SK-N-MC (cell line): ENCODE measurements around the gene ZC3H15.
"Not testable (repeated sequence)": the region's sequence is repeated elsewhere in the genome, so short reads cannot be mapped to it uniquely, and the experiment has no call there.

Experiments used
- DNase-seq: peaks from one replicate; pipeline ENCODE4 v3.0.0-alpha.2; 2011; ENCODE audit warnings: low read depth, low spot score
- H3K27ac ChIP-seq: fragments of 200-600 bp; sonication (generic); 2 replicates; pipeline ENCODE4 v1.5.1; 2016; ENCODE audit warnings: mixed run types
- H3K36me3 ChIP-seq: fragments of 200-600 bp; sonication (generic); 2 replicates; pipeline ENCODE4 v1.6.1; 2017; ENCODE audit warnings: antibody characterized with exemption, low read length, mixed read lengths; ENCODE audit not compliant: insufficient read depth
- H3K4me3 ChIP-seq: fragments of 200-600 bp; sonication (generic); 2 replicates; pipeline ENCODE4 v1.5.1; 2016
- H3K9ac ChIP-seq: fragments of 200-600 bp; sonication (generic); 2 replicates; pipeline ENCODE4 v1.8.0; 2017; ENCODE audit warnings: mixed run types, mixed read lengths; ENCODE audit not compliant: insufficient read length
- H3K9me3 ChIP-seq: fragments of 200-600 bp; sonication (generic); 2 replicates; pipeline ENCODE4 v1.6.1; 2017; ENCODE audit warnings: low read depth, mild to moderate bottlenecking, antibody characterized with exemption, low read length, moderate library complexity, mixed read lengths
- EZH2 ChIP-seq: fragments of 200-600 bp; sonication (generic); IDR thresholded peaks from one replicate; pipeline ENCODE4 v1.6.1; 2017; ENCODE audit warnings: antibody characterized with exemption
- FOXP2 ChIP-seq: optimal IDR thresholded peaks from 2 replicates; pipeline ENCODE3; 2011; ENCODE audit warnings: mild to moderate bottlenecking, moderate library complexity; ENCODE audit not compliant: insufficient read depth; ENCODE audit errors: extremely low read length, control extremely low read depth
- POLR2AphosphoS5 ChIP-seq: IDR thresholded peaks from 2 replicates; pipeline ENCODE4 v1.6.1; 2012; ENCODE audit warnings: mild to moderate bottlenecking, low read depth, low read length, borderline replicate concordance

ZC3H15 gene

DNA sequence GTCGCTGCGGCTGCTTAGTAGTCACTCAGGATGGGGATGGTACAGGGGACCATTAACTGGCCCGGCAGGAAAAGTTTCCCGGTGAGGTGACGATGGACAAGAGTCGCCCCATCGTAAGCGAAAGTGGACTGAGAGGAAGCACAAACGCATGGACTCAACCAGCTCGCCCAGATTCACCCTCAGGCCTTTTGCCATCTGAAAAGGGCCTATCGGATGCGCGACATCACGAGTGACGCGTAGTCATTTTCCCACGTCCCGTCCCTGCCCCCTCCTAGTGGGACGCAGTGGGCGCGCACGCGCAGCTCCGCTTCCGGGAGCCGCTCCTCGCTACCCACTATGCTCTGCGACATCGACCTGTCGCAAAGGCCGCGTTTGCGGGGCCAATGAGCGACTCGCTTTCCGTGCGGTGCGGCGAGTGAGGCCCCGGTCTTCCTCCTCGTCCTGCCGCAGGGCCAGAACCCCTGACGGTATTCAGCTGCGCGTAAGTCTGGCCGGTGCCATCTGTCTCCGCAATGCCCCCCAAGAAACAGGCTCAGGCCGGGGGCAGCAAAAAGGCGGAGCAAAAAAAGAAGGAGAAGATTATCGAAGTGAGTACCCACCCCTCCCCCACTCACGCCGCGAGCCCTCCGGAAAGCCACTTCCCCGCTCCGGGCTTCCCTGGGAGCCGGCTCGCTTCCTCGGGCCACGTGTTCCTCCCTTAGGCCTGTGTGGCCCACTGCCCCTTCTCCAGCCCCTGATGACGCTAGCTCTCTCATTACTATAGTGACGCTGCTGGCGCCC, at the start of gene ZC3H15:
Gene ZC3H15 (plus strand): TSS at position 390 of the 780 bp plus-strand sequence. CDS start 123 bp downstream, at position 513.
- no peaks in the 10 kb centered on the region for H3K9me3 ChIP-seq
- peak within 1 kb of the TSS; percentile 97 for H3K9ac ChIP-seq
- TF ChIP-seq FOXP2, result no peak
- TF ChIP-seq POLR2AphosphoS5, result peak; percentile 94
- TF ChIP-seq EZH2, result no peak
- peak within 1 kb of the TSS; percentile 79 for H3K27ac ChIP-seq
- peak; percentile 79 for DNase-seq
- peak within 1 kb of the TSS; percentile 99 for H3K4me3 ChIP-seq
- peaks cover 19% of the 10 kb centered on the region for H3K36me3 ChIP-seq

GRCh38 chr2:186437719-186438118, 48.3 kb upstream of the ZC3H15 start:
- H3K9me3 ChIP-seq, result no peaks in the 10 kb centered on the region
- TF ChIP-seq POLR2AphosphoS5, result no peak
- H3K4me3 ChIP-seq, result no peak overlapping the region
- H3K27ac ChIP-seq, result no peak overlapping the region
- no peak for DNase-seq
- no peaks in the 10 kb centered on the region for H3K36me3 ChIP-seq
- H3K9ac ChIP-seq, result no peak overlapping the region

- H3K36me3 ChIP-seq, H3K9ac ChIP-seq, H3K4me3 ChIP-seq, DNase-seq, H3K9me3 ChIP-seq, H3K27ac ChIP-seq: not testable (repeated sequence)
Observed at GRCh38 chr2:186439673-186440095, 46.4 kb upstream of the ZC3H15 start.

DNA sequence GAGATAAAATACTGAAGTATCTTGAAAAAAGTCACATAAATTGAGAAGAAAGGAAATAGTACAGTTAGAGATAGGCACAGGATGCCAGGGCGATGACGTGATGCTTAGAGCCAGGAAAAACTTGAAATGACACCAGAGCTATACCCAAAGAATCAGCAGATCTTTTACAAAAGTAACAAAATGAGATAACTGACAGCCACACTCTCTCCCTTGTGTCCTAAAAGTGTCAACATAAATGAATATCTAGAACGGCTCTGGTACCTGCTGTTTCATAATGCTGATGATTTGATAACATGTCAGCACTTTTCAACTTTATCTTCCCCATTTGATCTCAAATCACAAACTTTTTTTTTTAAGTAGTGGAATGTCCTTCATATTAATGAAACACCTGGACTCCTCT, 45.6 kb upstream of the ZC3H15 start:
- no peaks in the 10 kb centered on the region for H3K9me3 ChIP-seq
- TF ChIP-seq FOXP2 (no peak), EZH2 (no peak), POLR2AphosphoS5 (no peak)
- no peak overlapping the region for H3K27ac ChIP-seq
- no peak for DNase-seq
- no peaks in the 10 kb centered on the region for H3K36me3 ChIP-seq
- H3K4me3 ChIP-seq, result no peak overlapping the region
- H3K9ac ChIP-seq, result no peak overlapping the region

- Histone ChIP-seq H3K9ac (no peak overlapping the region), H3K9me3 (no peaks in the 10 kb centered on the region), H3K4me3 (no peak overlapping the region), H3K36me3 (no peaks in the 10 kb centered on the region), H3K27ac (no peak overlapping the region)
- no peak for DNase-seq
- TF ChIP-seq EZH2 (no peak), FOXP2 (no peak), POLR2AphosphoS5 (no peak)
Observed at GRCh38 chr2:186442885-186443284, 43.2 kb upstream of the ZC3H15 start.

DNA sequence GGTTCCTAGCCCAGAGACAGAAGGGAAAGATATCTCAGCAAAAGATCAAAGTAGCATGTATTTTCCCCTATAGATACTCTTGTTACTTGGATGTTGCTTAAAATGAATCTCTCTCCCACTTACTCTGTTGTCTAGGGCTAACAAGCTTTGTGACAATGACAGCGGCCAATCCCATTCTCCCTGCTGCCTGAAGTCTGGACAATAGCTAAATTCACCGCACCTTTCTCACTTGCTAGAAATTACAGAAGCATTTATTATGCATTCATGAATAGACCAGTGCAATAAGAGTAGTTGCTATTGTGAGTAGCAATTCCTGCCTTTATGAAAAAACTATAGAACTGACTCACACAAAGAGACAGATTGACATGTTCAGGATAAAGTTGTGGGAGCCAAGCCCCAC, 42.2 kb upstream of the ZC3H15 start:
- DNase-seq, result no peak
- Histone ChIP-seq H3K36me3 (no peaks in the 10 kb centered on the region), H3K9me3 (no peaks in the 10 kb centered on the region), H3K27ac (no peak overlapping the region), H3K9ac (no peak overlapping the region), H3K4me3 (no peak overlapping the region)
- TF ChIP-seq POLR2AphosphoS5 (no peak), EZH2 (no peak), FOXP2 (no peak)

- no peak for DNase-seq
- Histone ChIP-seq H3K9me3 (no peaks in the 10 kb centered on the region), H3K27ac (no peak overlapping the region), H3K4me3 (no peak overlapping the region), H3K36me3 (no peaks in the 10 kb centered on the region), H3K9ac (no peak overlapping the region)
- TF ChIP-seq EZH2 (no peak), POLR2AphosphoS5 (no peak), FOXP2 (no peak)
Observed at GRCh38 chr2:186445506-186445905, 40.6 kb upstream of the ZC3H15 start.

DNA sequence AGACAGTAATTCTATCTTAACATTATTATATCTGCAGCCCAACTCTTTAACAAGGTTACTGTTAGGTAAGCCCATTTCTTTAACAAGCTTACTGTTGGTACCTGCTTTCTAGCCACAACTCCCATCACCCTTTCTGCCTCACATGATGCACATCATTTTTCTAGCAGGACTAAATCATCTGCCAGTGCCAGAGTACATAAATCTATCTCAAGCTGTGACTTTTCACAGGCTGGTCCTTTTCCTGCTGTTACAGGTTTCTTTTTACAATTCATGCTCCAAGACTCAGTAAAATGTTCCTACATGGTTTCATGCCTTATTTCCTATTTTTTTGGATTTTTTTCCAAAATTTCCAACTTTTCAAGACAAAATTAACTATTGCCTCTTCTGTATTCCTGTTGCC, 30.4 kb upstream of the ZC3H15 start:
- H3K9me3 ChIP-seq, result no peaks in the 10 kb centered on the region
- H3K36me3 ChIP-seq, result no peaks in the 10 kb centered on the region
- H3K27ac ChIP-seq, result no peak overlapping the region
- TF ChIP-seq EZH2, result no peak
- no peak for TF ChIP-seq POLR2AphosphoS5
- no peak for TF ChIP-seq FOXP2
- no peak overlapping the region for H3K9ac ChIP-seq
- no peak for DNase-seq
- no peak overlapping the region for H3K4me3 ChIP-seq

- no peak overlapping the region for H3K9ac ChIP-seq
- no peak for TF ChIP-seq FOXP2
- TF ChIP-seq EZH2, result no peak
- no peak for TF ChIP-seq POLR2AphosphoS5
- no peak overlapping the region for H3K27ac ChIP-seq
- no peak for DNase-seq
- H3K4me3 ChIP-seq, result no peak overlapping the region
- no peaks in the 10 kb centered on the region for H3K9me3 ChIP-seq
- no peaks in the 10 kb centered on the region for H3K36me3 ChIP-seq
Observed at GRCh38 chr2:186456941-186457340, 29.1 kb upstream of the ZC3H15 start.
